Stomach (tissue), 9 donors: Measurements from ENCODE around the gene GPRC5B. TPM values are rescaled to one million over a fixed set of nuclear protein-coding genes. Genes with fewer than 3 reads are reported as not detected.

Source experiments
- DNase-seq, 2 donors: peaks; one replicate each; pipeline versions ENCODE4 v3.0.0 to v3.0.0-alpha.2; 2013 to 2019
- H3K27ac ChIP-seq, 5 donors: fragments of 200-600 bp in 4 of 5; sonication (generic) in 4 of 5; one replicate each; pipeline ENCODE4 v1.5.1; 2013 to 2019; ENCODE audit warnings: mild to moderate bottlenecking in 1 of 5, moderate library complexity in 1 of 5
- H3K27me3 ChIP-seq, 3 donors: fragments of 200-600 bp; sonication (generic); one replicate each; pipeline ENCODE4 v1.5.1; 2017 to 2019; ENCODE audit warnings: mixed run types in 1 of 3
- H3K36me3 ChIP-seq, 4 donors: fragments of 200-600 bp; sonication (generic); 1 replicate in 3 of 4; 2 replicates in 1 of 4; pipeline ENCODE4 v1.5.1; 2016 to 2019
- H3K4me1 ChIP-seq, 4 donors: fragments of 200-600 bp; sonication (generic); one replicate each; pipeline ENCODE4 v1.5.1; 2016 to 2019
- H3K4me3 ChIP-seq, 4 donors: fragments of 200-600 bp; sonication (generic) in 3 of 4; one replicate each; pipeline ENCODE4 v1.5.1; 2016 to 2019; ENCODE audit warnings: mild to moderate bottlenecking in 1 of 4
- H3K9me3 ChIP-seq, 4 donors: fragments of 200-600 bp; sonication (generic); one replicate each; pipeline ENCODE4 v1.5.1; 2016 to 2019
- EP300 ChIP-seq: sonication (generic); formaldehyde crosslinking; IDR thresholded peaks from one replicate; pipeline ENCODE4 v1.6.1; 2017; ENCODE audit warnings: antibody characterized with exemption
- POLR2A ChIP-seq, 4 donors: fragments of 450-650 bp; IDR thresholded peaks; one replicate each; pipeline ENCODE4 v1.6.1; 2016; ENCODE audit warnings: antibody characterized with exemption in 4 of 4, control low read depth in 2 of 4, mild to moderate bottlenecking in 1 of 4, moderate library complexity in 1 of 4
- POLR2AphosphoS5 ChIP-seq, 3 donors: sonication (generic); formaldehyde crosslinking; IDR thresholded peaks; one replicate each; pipeline ENCODE4 v1.6.1; 2016; ENCODE audit warnings: antibody characterized with exemption in 3 of 3
- WGBS, 5 donors: extraction: QIAGEN DNeasy Blood & Tissue Kit in 3 of 5; methylation state at CpG; one replicate each; pipeline versions ENCODE4 v1.1.5 to v1.1.7; 2013 to 2018; 5-methylcytosine and 5-hydroxymethylcytosine counted together
- intact Hi-C: fragments of 100-400 bp; cut with DNase I; formaldehyde crosslinking; loops from one replicate; pipeline ENCODE4 v1.15.1; 2023; ENCODE audit warnings: low total_unique reads
- polyA plus RNA-seq, 3 donors: library from polyadenylated mRNA; stranded (reverse); fragments of 200-250 nt; gene quantifications; one replicate each; pipeline ENCODE4 v1.2.3, GENCODE V29; 2013
- total RNA-seq, 5 donors: library from RNA; depleted of rRNA; stranded (reverse); fragments of >200 nt; gene quantifications; one replicate each; pipeline versions ENCODE4 v1.1.0 to v1.2.3, GENCODE V29; 2014 to 2016
- TF ChIP-seq, protein P1 (sequence below), 7 experiments: fragments of 450-650 bp in 4 of 7; fragments of 200-600 bp in 3 of 7; sonication (generic) in 3 of 7; IDR thresholded peaks; one replicate each; pipeline ENCODE4 v1.5.1; 2016 to 2019; ENCODE audit warnings: antibody characterized with exemption in 7 of 7, control low read depth in 2 of 7, mild to moderate bottlenecking in 1 of 7
- donor health status: healthy with polysubstance abuse.
- donor health status: Bipolar disorder and iron deficiency.
- donor health status: healthy.

The GPRC5B gene
- total and polyA plus RNA-seq, 8 donors: 6.1 to 77.2 (median 24.6) TPM

DNA sequence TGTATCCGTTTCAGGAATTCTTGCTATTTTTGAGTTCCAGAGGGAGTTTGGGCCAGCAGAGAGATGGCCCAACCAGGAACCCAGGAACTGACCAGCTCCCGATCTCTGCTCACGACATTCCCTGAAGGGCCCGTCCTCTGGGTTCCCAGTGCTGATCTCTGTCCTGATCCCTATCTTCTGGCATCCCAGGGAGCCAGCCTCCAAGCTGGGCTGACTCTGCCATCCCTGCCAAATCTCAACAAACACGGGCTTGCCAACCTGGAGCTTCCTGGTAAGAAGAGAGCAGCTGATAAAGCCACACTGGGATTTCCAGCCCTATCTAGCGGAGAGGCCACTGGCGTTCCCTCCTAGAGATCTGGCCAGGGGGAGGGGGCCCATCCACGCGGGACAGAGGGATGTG, 16.2 kb downstream of the GPRC5B start:
- Histone ChIP-seq H3K27me3 (no peaks in the 10 kb centered on the region), H3K36me3 (peaks cover 16 to 84% (median 68%) of the 10 kb centered on the region in 4 donors), H3K4me3 (no peak overlapping the region), H3K4me1 (peaks cover 0 to 8% (median 3%) of the 10 kb centered on the region in 4 donors), H3K27ac (no peak overlapping the region), H3K9me3 (no peaks in the 10 kb centered on the region)
- 55 to 71% (median 62%) methylated on average over 7 to 9 of the region's 9 CpGs for WGBS, 5 donors
- TF ChIP-seq EP300 (no peak), POLR2A (IDR thresholded peaks at IDR 0.05) (no peak), POLR2AphosphoS5 (IDR thresholded peaks at IDR 0.05) (no peak)
- TF ChIP-seq, protein P1, sequence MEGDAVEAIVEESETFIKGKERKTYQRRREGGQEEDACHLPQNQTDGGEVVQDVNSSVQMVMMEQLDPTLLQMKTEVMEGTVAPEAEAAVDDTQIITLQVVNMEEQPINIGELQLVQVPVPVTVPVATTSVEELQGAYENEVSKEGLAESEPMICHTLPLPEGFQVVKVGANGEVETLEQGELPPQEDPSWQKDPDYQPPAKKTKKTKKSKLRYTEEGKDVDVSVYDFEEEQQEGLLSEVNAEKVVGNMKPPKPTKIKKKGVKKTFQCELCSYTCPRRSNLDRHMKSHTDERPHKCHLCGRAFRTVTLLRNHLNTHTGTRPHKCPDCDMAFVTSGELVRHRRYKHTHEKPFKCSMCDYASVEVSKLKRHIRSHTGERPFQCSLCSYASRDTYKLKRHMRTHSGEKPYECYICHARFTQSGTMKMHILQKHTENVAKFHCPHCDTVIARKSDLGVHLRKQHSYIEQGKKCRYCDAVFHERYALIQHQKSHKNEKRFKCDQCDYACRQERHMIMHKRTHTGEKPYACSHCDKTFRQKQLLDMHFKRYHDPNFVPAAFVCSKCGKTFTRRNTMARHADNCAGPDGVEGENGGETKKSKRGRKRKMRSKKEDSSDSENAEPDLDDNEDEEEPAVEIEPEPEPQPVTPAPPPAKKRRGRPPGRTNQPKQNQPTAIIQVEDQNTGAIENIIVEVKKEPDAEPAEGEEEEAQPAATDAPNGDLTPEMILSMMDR (IDR thresholded peaks at IDR 0.05): no peak
- intact Hi-C loops: no loop called here
- no peak for DNase-seq

DNA sequence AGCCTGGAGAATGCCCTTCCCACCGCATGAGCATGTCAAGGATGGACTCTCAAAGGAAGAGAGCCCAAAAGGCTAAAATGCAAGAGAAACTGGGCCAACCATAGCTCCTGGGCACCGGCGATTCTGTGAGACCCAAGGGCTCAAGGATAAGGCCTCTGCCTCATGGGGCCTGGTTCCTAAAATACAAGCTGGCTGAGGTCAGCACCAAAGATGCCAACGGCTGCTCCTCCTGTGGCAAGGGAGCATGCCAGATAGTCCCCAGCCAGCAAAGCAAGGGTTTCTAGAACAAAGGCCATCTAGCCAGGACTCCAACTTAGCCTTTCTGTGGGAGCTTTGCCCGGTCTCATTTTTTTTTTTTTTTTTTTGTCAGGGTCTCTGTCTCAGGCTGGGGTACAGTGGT, 20.1 kb downstream of the GPRC5B start:
- peaks cover 0 to 8% (median 7%) of the 10 kb centered on the region in 4 donors for H3K4me1 ChIP-seq
- H3K36me3 ChIP-seq: peaks cover 10 to 74% (median 54%) of the 10 kb centered on the region in 4 donors
- H3K27ac ChIP-seq: no peak overlapping the region
- no peaks in the 10 kb centered on the region for H3K9me3 ChIP-seq
- WGBS, 5 donors: 86 to 94% (median 89%) methylated on average over 5 of the region's 5 CpGs
- H3K27me3 ChIP-seq: no peaks in the 10 kb centered on the region
- DNase-seq: no peak
- intact Hi-C loops: no loop called here
- TF ChIP-seq, protein P1 (IDR thresholded peaks at IDR 0.05): no peak
- no peak for TF ChIP-seq POLR2AphosphoS5 (IDR thresholded peaks at IDR 0.05)
- no peak for TF ChIP-seq POLR2A (IDR thresholded peaks at IDR 0.05)
- TF ChIP-seq EP300: no peak
- H3K4me3 ChIP-seq: no peak overlapping the region

DNA sequence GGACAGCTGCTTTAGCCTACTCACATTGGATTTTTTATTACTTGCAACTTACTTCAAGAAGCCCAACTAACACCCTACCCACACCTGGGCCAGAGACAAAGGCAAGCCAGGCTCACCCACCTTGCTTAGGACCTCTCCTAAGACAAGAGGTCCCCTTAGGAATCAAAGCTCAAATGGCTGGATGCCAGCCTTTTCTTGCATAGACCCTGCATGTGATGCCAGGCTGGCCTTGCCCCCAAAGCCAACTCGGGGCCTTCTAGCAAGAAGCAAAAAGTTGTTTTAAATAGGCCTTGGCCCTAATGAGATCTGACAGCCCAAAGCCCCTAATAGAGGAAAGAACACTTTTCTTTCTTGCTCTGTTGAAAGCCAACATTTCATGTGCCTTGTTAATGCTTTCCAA, 20.7 kb downstream of the GPRC5B start:
- Histone ChIP-seq H3K36me3 (peaks cover 16 to 76% (median 58%) of the 10 kb centered on the region in 4 donors), H3K4me3 (no peak overlapping the region), H3K4me1 (peaks cover 0 to 8% (median 6%) of the 10 kb centered on the region in 4 donors), H3K27ac (no peak overlapping the region), H3K27me3 (no peaks in the 10 kb centered on the region), H3K9me3 (no peaks in the 10 kb centered on the region)
- TF ChIP-seq POLR2AphosphoS5 (IDR thresholded peaks at IDR 0.05) (no peak), POLR2A (IDR thresholded peaks at IDR 0.05) (no peak), EP300 (no peak)
- TF ChIP-seq, protein P1 (IDR thresholded peaks at IDR 0.05): no peak
- 79 to 88% (median 86%) methylated on average over 1 of the region's 1 CpG for WGBS, 5 donors
- intact Hi-C loops: no loop called here
- DNase-seq: no peak

DNA sequence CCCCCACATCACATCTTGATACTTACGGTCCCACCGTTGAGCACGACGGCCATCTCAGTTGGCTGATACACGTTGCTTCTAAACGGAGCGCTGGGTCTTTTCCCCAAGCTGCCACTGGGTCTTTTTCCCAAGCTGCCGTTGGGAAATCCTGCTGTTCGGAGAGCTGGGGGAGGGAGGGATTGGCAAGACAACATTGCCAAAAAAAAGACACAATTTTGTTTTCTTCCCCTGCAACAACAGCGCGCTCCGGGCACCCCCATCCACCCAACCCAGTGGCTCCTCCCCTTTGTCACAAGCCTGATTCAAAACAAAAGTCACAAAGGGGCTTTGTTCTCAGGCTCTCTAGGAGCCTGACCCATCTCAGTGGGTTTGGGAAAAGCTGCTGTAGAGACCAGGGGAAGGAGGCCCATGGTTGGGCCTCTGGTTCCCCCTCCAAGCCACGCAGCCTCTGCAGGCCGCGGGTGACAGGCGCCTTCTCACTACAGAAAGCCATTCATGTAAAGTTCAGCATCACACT, 22.8 kb downstream of the GPRC5B start:
- Histone ChIP-seq H3K27me3 (no peaks in the 10 kb centered on the region), H3K27ac (no peak overlapping the region), H3K36me3 (peaks cover 21 to 71% (median 57%) of the 10 kb centered on the region in 4 donors), H3K4me1 (peaks cover 0 to 7% (median 0%) of the 10 kb centered on the region in 4 donors), H3K9me3 (no peaks in the 10 kb centered on the region), H3K4me3 (no peak overlapping the region)
- TF ChIP-seq POLR2AphosphoS5 (IDR thresholded peaks at IDR 0.05) (no peak), POLR2A (IDR thresholded peaks at IDR 0.05) (no peak), EP300 (no peak)
- TF ChIP-seq, protein P1 (IDR thresholded peaks at IDR 0.05): no peak
- DNase-seq: no peak
- 76 to 81% (median 81%) methylated on average over 15 to 16 of the region's 16 CpGs for WGBS, 5 donors
- intact Hi-C loops: no loop called here
